A549 (cell line): ENCODE measurements around the gene PRDX5. TPM values are rescaled to one million over a fixed set of nuclear protein-coding genes. Genes with fewer than 3 reads are reported as not detected.

Experiments
- ATAC-seq, 2 experiments: fragments of 200-7000 bp in 1 of 2; fragments of >200 bp in 1 of 2; cut with Nextera tagmentation in 1 of 2; cut with Tn5 transposase in 1 of 2; 3 replicates each; pipeline versions ENCODE4 v1.8.0 to v1.9.1; 2018 to 2020; ENCODE audit warnings: mild to moderate bottlenecking in 1 of 2, moderate library complexity in 1 of 2
- CTCF ChIA-PET: fragments of 300-600 bp; sonication (Branson Sonifier 250); formaldehyde crosslinking; extraction: SDS; loops from one replicate; lab custom pipeline; 2021; ENCODE audit warnings: antibody characterized with exemption, inconsistent platforms; lab: Yijun Ruan, JAX
- POLR2A ChIA-PET: fragments of 350-600 bp; formaldehyde crosslinking; extraction: SDS; loops from one replicate; lab custom pipeline; 2021; ENCODE audit warnings: antibody characterized with exemption, inconsistent platforms; lab: Yijun Ruan, JAX
- DNase-seq, 2 experiments: peaks; one replicate each; pipeline versions ENCODE4 v3.0.0 to v3.0.0-alpha.2; 2011 to 2016; ENCODE audit warnings: low read depth in 1 of 2, low spot score in 1 of 2
- FAIRE-seq: peaks from 2 replicates; lab custom pipeline; 2011; peaks lifted over from hg19 to GRCh38; lab: Jason Lieb, UNC
- H3K27ac ChIP-seq, 2 experiments: fragments of >200 bp; sonication (Bioruptor Twin); formaldehyde crosslinking; 3 replicates each; pipeline ENCODE4 v1.5.1; 2016 to 2017
- H3K4me1 ChIP-seq: fragments of >200 bp; sonication (Bioruptor Twin); formaldehyde crosslinking; 3 replicates; pipeline ENCODE4 v1.6.1; 2016
- H3K4me2 ChIP-seq: fragments of >200 bp; sonication (Bioruptor Twin); formaldehyde crosslinking; 3 replicates; pipeline ENCODE4 v1.6.1; 2016
- H3K4me3 ChIP-seq: fragments of >200 bp; sonication (Bioruptor Twin); formaldehyde crosslinking; 3 replicates; pipeline ENCODE4 v1.5.1; 2016
- H3K9me3 ChIP-seq: fragments of >200 bp; sonication (Bioruptor Twin); formaldehyde crosslinking; 3 replicates; pipeline ENCODE4 v1.6.1; 2016
- BHLHE40 ChIP-seq: IDR thresholded peaks from 2 replicates; pipeline ENCODE4 v1.6.1; 2012; ENCODE audit warnings: low read depth, low read length, inconsistent platforms
- CBX8 ChIP-seq: fragments of 200-600 bp; sonication (generic); IDR thresholded peaks from 2 replicates; pipeline ENCODE4 v1.6.1; 2016
- EHMT2 ChIP-seq: fragments of 200-600 bp; sonication (generic); IDR thresholded peaks from 2 replicates; pipeline ENCODE4 v1.6.1; 2016; ENCODE audit warnings: antibody characterized with exemption, low read depth, mild to moderate bottlenecking, moderate library complexity
- ESRRA ChIP-seq: fragments of 150-350 bp; IDR thresholded peaks from 2 replicates; pipeline ENCODE4 v1.6.1; 2014; ENCODE audit warnings: mild to moderate bottlenecking, low read length, borderline replicate concordance
- GATA3 ChIP-seq: IDR thresholded peaks from 2 replicates; pipeline ENCODE4 v1.6.1; 2012; ENCODE audit warnings: borderline replicate concordance
- HDAC2 ChIP-seq: fragments of 200-600 bp; sonication (generic); IDR thresholded peaks from 2 replicates; pipeline ENCODE4 v1.6.1; 2016
- HEYL ChIP-seq: fragments of 250-450 bp; sonication (Bioruptor Pico); IDR thresholded peaks from 2 replicates; pipeline ENCODE4 v1.8.0; 2021; ENCODE audit warnings: mild to moderate bottlenecking, moderate library complexity
- HOXB5 ChIP-seq: fragments of 250-450 bp; sonication (Bioruptor Pico); IDR thresholded peaks from 2 replicates; pipeline ENCODE4 v1.5.0; 2020; ENCODE audit warnings: mild to moderate bottlenecking, moderate library complexity
- JUN ChIP-seq, 2 experiments: fragments of >200 bp; sonication (Bioruptor Twin); formaldehyde crosslinking; IDR thresholded peaks; 2 replicates in 1 of 2; 3 replicates in 1 of 2; pipeline ENCODE4 v1.6.1; 2016 to 2017
- MAZ ChIP-seq: fragments of 150-350 bp; IDR thresholded peaks from 2 replicates; pipeline ENCODE4 v1.6.1; 2014; ENCODE audit warnings: antibody characterized with exemption, low read depth, low read length, borderline replicate concordance
- MYC ChIP-seq: IDR thresholded peaks from 2 replicates; pipeline ENCODE4 v1.6.1; 2012; ENCODE audit warnings: mild to moderate bottlenecking, inconsistent platforms, low read length, improper control_type of control experiment, borderline replicate concordance
- NPAS2 ChIP-seq: fragments of 250-450 bp; sonication (Bioruptor Pico); IDR thresholded peaks from 2 replicates; pipeline ENCODE4 v1.8.0; 2022; ENCODE audit warnings: mild to moderate bottlenecking, moderate library complexity, borderline replicate concordance
- POLR2A ChIP-seq: IDR thresholded peaks from 2 replicates; pipeline ENCODE4 v1.6.1; 2012; ENCODE audit warnings: mild to moderate bottlenecking, low read length
- POLR2AphosphoS2 ChIP-seq: conservative IDR thresholded peaks from 2 replicates; pipeline ENCODE4 v1.6.1; 2012; ENCODE audit warnings: low read length, improper control_type of control experiment, inconsistent platforms
- RARB ChIP-seq: fragments of 250-450 bp; sonication (Bioruptor Pico); IDR thresholded peaks from 2 replicates; pipeline ENCODE4 v1.8.0; 2021; ENCODE audit warnings: mild to moderate bottlenecking, moderate library complexity
- SMC3 ChIP-seq: fragments of >200 bp; sonication (Bioruptor Twin); formaldehyde crosslinking; IDR thresholded peaks from 3 replicates; pipeline ENCODE4 v1.6.1; 2018; ENCODE audit warnings: inconsistent platforms
- TFCP2L1 ChIP-seq: fragments of 250-450 bp; sonication (Bioruptor Pico); IDR thresholded peaks from 2 replicates; pipeline ENCODE4 v1.5.0; 2021; ENCODE audit warnings: mild to moderate bottlenecking
- TP53 ChIP-seq: fragments of 250-450 bp; sonication (Bioruptor Pico); IDR thresholded peaks from 2 replicates; pipeline ENCODE4 v1.5.0; 2021; ENCODE audit warnings: mild to moderate bottlenecking, moderate library complexity
- ZFP36 ChIP-seq: fragments of 450-650 bp; IDR thresholded peaks from 2 replicates; pipeline ENCODE4 v1.6.1; 2014; ENCODE audit warnings: borderline replicate concordance; ENCODE audit not compliant: partially characterized antibody
- ZSCAN20 ChIP-seq: fragments of 250-450 bp; sonication (Bioruptor Pico); IDR thresholded peaks from 2 replicates; pipeline ENCODE4 v1.8.0; 2022; ENCODE audit warnings: mild to moderate bottlenecking, moderate library complexity
- WGBS: methylation state at CpG from one replicate; pipeline ENCODE4 v1.1.6; 2017; ENCODE audit errors: missing lambda C conversion rate; 5-methylcytosine and 5-hydroxymethylcytosine counted together
- polyA plus RNA-seq, 4 experiments: library from polyadenylated mRNA; depleted of rRNA in 3 of 4; stranded (reverse); fragments of >200 nt; fragmentation: RNase III in 1 of 4; extraction: RNeasy Plus Mini Kit Qiagen cat#74134 plus additional on column Dnase treatment in 1 of 4; gene quantifications; 2 replicates in 3 of 4; 3 replicates in 1 of 4; pipeline ENCODE4 v1.2.3, GENCODE V29; 2011 to 2017
- TF ChIP-seq, protein P1 (sequence below): fragments of >200 bp; sonication (Bioruptor Twin); formaldehyde crosslinking; IDR thresholded peaks from 3 replicates; pipeline ENCODE4 v1.6.1; 2016
- TF ChIP-seq, protein P2 (sequence below): IDR thresholded peaks from 2 replicates; pipeline ENCODE4 v1.6.1; 2012
- TF ChIP-seq, protein P3 (sequence below): IDR thresholded peaks from 2 replicates; pipeline ENCODE4 v1.6.1; 2012; ENCODE audit warnings: low read depth, borderline replicate concordance
- TF ChIP-seq, protein P4 (sequence below): fragments of >200 bp; sonication (Bioruptor Twin); formaldehyde crosslinking; IDR thresholded peaks from 3 replicates; pipeline ENCODE4 v1.5.1; 2016
- TF ChIP-seq, protein P5 (sequence below): fragments of 150-350 bp; IDR thresholded peaks from 2 replicates; pipeline ENCODE4 v1.6.1; 2014; ENCODE audit warnings: low read depth, mild to moderate bottlenecking, low read length
- TF ChIP-seq, protein P6 (sequence below): IDR thresholded peaks from 2 replicates; pipeline ENCODE4 v1.6.1; 2012

Gene PRDX5
- polyA plus RNA-seq, 2 of the 4 experiments (the other 2 are of a cell fraction), result 377 to 491 TPM

DNA sequence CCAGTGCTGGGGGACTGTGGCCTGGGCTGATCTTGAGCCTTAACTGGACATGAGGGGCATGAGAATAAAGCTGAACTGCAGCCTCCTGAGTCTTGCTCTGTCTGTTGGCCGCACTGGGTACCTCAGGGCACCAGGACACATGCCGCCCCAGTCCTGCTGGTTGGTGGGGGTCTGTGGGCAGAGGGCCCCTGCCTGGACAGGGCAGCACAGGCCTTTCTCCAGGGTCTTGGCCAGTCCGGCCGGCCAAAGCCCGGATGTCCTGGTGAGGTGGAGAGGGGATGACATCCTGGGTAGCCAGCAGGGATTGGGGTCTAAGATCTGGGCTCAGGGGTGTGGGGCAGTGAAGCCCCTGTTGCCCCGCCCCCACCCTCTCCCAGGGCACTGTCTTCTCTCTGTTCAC, 39.5 kb downstream of the PRDX5 start:
- peak overlapping the region; percentile 87 for H3K4me2 ChIP-seq
- CTCF ChIA-PET, result interaction anchor here (1.0 to 33.9 kb wide), 14 partner anchors 8 to 294 kb away, joined by 3 to 996 read pairs (median 5); partner anchors contain the start of genes CATSPERZ, CCDC88B, ESRRA and PRDX5
- no peak for TF ChIP-seq TP53 (CRISPR knock-in tag)
- TF ChIP-seq MAZ, result no peak
- TF ChIP-seq HDAC2, result no peak
- no peak for TF ChIP-seq ESRRA
- no peak for TF ChIP-seq MYC
- no peak for TF ChIP-seq HEYL (CRISPR knock-in tag)
- TF ChIP-seq SMC3, result no peak
- no peak for TF ChIP-seq JUN (IDR thresholded peaks at IDR 0.05)
- TF ChIP-seq POLR2AphosphoS2, result no peak
- TF ChIP-seq, protein P1, sequence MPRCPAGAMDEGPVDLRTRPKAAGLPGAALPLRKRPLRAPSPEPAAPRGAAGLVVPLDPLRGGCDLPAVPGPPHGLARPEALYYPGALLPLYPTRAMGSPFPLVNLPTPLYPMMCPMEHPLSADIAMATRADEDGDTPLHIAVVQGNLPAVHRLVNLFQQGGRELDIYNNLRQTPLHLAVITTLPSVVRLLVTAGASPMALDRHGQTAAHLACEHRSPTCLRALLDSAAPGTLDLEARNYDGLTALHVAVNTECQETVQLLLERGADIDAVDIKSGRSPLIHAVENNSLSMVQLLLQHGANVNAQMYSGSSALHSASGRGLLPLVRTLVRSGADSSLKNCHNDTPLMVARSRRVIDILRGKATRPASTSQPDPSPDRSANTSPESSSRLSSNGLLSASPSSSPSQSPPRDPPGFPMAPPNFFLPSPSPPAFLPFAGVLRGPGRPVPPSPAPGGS, result no peak
- TF ChIP-seq, protein P2, sequence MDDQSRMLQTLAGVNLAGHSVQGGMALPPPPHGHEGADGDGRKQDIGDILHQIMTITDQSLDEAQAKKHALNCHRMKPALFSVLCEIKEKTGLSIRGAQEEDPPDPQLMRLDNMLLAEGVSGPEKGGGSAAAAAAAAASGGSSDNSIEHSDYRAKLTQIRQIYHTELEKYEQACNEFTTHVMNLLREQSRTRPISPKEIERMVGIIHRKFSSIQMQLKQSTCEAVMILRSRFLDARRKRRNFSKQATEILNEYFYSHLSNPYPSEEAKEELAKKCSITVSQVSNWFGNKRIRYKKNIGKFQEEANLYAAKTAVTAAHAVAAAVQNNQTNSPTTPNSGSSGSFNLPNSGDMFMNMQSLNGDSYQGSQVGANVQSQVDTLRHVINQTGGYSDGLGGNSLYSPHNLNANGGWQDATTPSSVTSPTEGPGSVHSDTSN, result no peak
- TF ChIP-seq EHMT2, result no peak
- TF ChIP-seq, protein P3, sequence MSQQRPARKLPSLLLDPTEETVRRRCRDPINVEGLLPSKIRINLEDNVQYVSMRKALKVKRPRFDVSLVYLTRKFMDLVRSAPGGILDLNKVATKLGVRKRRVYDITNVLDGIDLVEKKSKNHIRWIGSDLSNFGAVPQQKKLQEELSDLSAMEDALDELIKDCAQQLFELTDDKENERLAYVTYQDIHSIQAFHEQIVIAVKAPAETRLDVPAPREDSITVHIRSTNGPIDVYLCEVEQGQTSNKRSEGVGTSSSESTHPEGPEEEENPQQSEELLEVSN, result no peak
- no peak for TF ChIP-seq POLR2A
- TF ChIP-seq ZFP36, result no peak
- no peak overlapping the region for H3K4me3 ChIP-seq
- no peaks in the 10 kb centered on the region for H3K9me3 ChIP-seq
- H3K4me1 ChIP-seq, result peaks cover 50% of the 10 kb centered on the region
- H3K27ac ChIP-seq, result peak overlapping the region; percentile 61 to 98
- FAIRE-seq (no peak), DNase-seq (no peak), ATAC-seq (no peak)
- 65% methylated on average over 5 of the region's 6 CpGs for WGBS
- POLR2A ChIA-PET, result interaction anchor here (0.5 to 4.6 kb wide), 3 partner anchors 15 to 56 kb away, joined by 3 to 50 read pairs (median 7); partner anchors contain the start of genes PRDX5 and TRMT112

DNA sequence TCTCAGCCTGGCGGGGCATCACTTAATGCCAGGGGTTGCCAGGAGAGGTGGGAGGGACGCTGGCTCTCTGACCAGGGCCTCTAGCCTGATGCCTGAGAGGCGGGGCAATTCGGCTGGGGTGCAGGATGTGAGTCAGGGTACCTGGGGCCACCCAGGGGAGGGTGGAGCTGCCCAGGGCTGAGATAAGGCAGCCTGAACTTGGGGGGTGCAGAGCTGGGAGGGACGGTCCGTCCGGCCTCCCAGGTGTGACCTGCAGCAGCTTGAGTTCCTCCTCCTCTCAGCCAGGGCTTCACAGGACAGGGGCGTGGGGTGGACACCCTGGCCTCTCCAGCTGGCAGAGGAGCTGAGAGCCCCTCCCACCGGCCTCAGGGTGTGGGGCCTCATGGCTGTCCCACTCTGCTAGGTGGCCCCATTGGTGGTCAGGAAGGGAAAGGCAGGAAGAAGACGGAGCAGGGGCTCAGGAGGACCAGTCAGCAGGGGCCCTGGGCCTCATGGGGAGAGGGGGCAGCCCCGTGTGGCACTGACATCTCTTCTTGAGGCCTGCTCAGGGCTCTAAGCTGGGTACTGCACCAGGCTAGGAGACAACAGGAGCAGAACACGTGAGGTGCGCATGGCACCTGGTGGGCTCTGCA, 40.1 kb downstream of the PRDX5 start:
- CTCF ChIA-PET, result interaction anchor here (0.6 to 33.9 kb wide), 11 partner anchors 9 to 307 kb away, joined by 3 to 996 read pairs (median 10); partner anchors contain the start of genes CATSPERZ, CCDC88B, ESRRA and PRDX5
- DNase-seq, result peak; percentile 56 to 58
- POLR2A ChIA-PET, result interaction anchor here (0.5 to 4.6 kb wide), 2 partner anchors 40 to 57 kb away, joined by 3 to 50 read pairs; partner anchors contain the start of genes PRDX5 and TRMT112
- Histone ChIP-seq H3K27ac (peak overlapping the region; percentile 86 to 98), H3K9me3 (no peaks in the 10 kb centered on the region), H3K4me1 (peaks cover 50% of the 10 kb centered on the region), H3K4me3 (peak overlapping the region; percentile 73), H3K4me2 (peak overlapping the region; percentile 87)
- 23% methylated on average over 6 of the region's 13 CpGs for WGBS
- no peak for FAIRE-seq
- no peak for TF ChIP-seq BHLHE40
- no peak for TF ChIP-seq TFCP2L1 (CRISPR knock-in tag)
- TF ChIP-seq ZSCAN20 (CRISPR knock-in tag), result no peak
- TF ChIP-seq RARB (CRISPR knock-in tag), result no peak
- TF ChIP-seq, protein P1, result no peak
- no peak for TF ChIP-seq HDAC2
- TF ChIP-seq, protein P4, sequence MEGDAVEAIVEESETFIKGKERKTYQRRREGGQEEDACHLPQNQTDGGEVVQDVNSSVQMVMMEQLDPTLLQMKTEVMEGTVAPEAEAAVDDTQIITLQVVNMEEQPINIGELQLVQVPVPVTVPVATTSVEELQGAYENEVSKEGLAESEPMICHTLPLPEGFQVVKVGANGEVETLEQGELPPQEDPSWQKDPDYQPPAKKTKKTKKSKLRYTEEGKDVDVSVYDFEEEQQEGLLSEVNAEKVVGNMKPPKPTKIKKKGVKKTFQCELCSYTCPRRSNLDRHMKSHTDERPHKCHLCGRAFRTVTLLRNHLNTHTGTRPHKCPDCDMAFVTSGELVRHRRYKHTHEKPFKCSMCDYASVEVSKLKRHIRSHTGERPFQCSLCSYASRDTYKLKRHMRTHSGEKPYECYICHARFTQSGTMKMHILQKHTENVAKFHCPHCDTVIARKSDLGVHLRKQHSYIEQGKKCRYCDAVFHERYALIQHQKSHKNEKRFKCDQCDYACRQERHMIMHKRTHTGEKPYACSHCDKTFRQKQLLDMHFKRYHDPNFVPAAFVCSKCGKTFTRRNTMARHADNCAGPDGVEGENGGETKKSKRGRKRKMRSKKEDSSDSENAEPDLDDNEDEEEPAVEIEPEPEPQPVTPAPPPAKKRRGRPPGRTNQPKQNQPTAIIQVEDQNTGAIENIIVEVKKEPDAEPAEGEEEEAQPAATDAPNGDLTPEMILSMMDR, result no peak
- TF ChIP-seq, protein P5, sequence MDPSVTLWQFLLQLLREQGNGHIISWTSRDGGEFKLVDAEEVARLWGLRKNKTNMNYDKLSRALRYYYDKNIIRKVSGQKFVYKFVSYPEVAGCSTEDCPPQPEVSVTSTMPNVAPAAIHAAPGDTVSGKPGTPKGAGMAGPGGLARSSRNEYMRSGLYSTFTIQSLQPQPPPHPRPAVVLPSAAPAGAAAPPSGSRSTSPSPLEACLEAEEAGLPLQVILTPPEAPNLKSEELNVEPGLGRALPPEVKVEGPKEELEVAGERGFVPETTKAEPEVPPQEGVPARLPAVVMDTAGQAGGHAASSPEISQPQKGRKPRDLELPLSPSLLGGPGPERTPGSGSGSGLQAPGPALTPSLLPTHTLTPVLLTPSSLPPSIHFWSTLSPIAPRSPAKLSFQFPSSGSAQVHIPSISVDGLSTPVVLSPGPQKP, result no peak
- no peak for TF ChIP-seq JUN (IDR thresholded peaks at IDR 0.05)
- TF ChIP-seq EHMT2, result no peak
- TF ChIP-seq, protein P6, sequence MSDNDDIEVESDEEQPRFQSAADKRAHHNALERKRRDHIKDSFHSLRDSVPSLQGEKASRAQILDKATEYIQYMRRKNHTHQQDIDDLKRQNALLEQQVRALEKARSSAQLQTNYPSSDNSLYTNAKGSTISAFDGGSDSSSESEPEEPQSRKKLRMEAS, result peak; percentile 33; the same call in 1 of the 2 replicates
- TF ChIP-seq GATA3, result no peak
- TF ChIP-seq SMC3, result no peak
- no peak for TF ChIP-seq CBX8
- TF ChIP-seq POLR2A, result peak; percentile 12; the same call in 1 of the 2 replicates
- TF ChIP-seq NPAS2 (CRISPR knock-in tag), result no peak
- no peak for TF ChIP-seq HOXB5 (CRISPR knock-in tag)
- peak; percentile 27 to 52 for ATAC-seq
